Fibroblast of lung (primary cell): ENCODE data around the gene RPL7A.

ENCODE experiments used
- CTCF ChIP-seq, 2 donors: IDR thresholded peaks in 1 of 2; conservative IDR thresholded peaks in 1 of 2; 1 replicate in 1 of 2; 2 replicates in 1 of 2; pipeline ENCODE4 v1.5.1; 2011 to 2012; ENCODE audit warnings: low read length in 2 of 2, control low read depth in 1 of 2, inconsistent platforms in 1 of 2, low read depth in 1 of 2, mild to moderate bottlenecking in 1 of 2
- EZH2 ChIP-seq: IDR thresholded peaks from 2 replicates; pipeline ENCODE4 v1.5.1; 2012; ENCODE audit warnings: low read length, control low read depth, mild to moderate bottlenecking; ENCODE audit errors: missing control alignments

- TF ChIP-seq CTCF (conservative IDR thresholded peaks at IDR 0.05 in 1 of 2, IDR thresholded peaks at IDR 0.05 in 1 of 2; ENCODE audit: low read depth in 1 of 2, low read length in 2 of 2) (no peak), EZH2 (no peak)
Measured at GRCh38 chr9:133335924-133336811, 11.8 kb upstream of the RPL7A start, which contains the start of gene SURF6.
